SK-N-SH treated with all-trans-retinoic acid at 6 μM for 48 hours (cell line): ENCODE data around the gene DNAI4.

Experiments
- CREB5 ChIP-seq: fragments of 250-450 bp; sonication (Bioruptor Pico); IDR thresholded peaks from 2 replicates; pipeline ENCODE4 v1.5.1; 2020; ENCODE audit warnings: low read depth, mild to moderate bottlenecking, moderate library complexity
- GLIS3 ChIP-seq: fragments of 250-450 bp; sonication (Bioruptor Pico); IDR thresholded peaks from 2 replicates; pipeline ENCODE4 v1.5.0; 2020; ENCODE audit warnings: mild to moderate bottlenecking, moderate library complexity
- PATZ1 ChIP-seq: fragments of 250-450 bp; sonication (Bioruptor Pico); IDR thresholded peaks from 2 replicates; pipeline ENCODE4 v1.8.0; 2020; ENCODE audit warnings: mild to moderate bottlenecking, moderate library complexity, borderline replicate concordance
- RARB ChIP-seq: fragments of 250-450 bp; sonication (Bioruptor Pico); IDR thresholded peaks from 2 replicates; pipeline ENCODE4 v1.8.0; 2021; ENCODE audit warnings: mild to moderate bottlenecking, moderate library complexity
- TCF4 ChIP-seq: fragments of 250-450 bp; sonication (Bioruptor Pico); IDR thresholded peaks from 2 replicates; pipeline ENCODE4 v1.8.0; 2021; ENCODE audit warnings: mild to moderate bottlenecking, moderate library complexity, borderline replicate concordance
- ZFP3 ChIP-seq: fragments of 250-450 bp; sonication (Bioruptor Pico); IDR thresholded peaks from 2 replicates; pipeline ENCODE4 v1.5.0; 2020; ENCODE audit warnings: mild to moderate bottlenecking, moderate library complexity
- ZFP30 ChIP-seq: fragments of 450-650 bp; formaldehyde crosslinking; IDR thresholded peaks from 2 replicates; pipeline ENCODE4 v1.5.0; 2022; ENCODE audit warnings: mild to moderate bottlenecking, moderate library complexity
- ZNF8 ChIP-seq: fragments of 450-650 bp; formaldehyde crosslinking; IDR thresholded peaks from 2 replicates; pipeline ENCODE4 v1.5.0; 2020; ENCODE audit warnings: mild to moderate bottlenecking, moderate library complexity

GRCh38 chr1:66873111-66873510 lies 51.5 kb downstream of the DNAI4 start:
- TF ChIP-seq ZFP30 (no peak), PATZ1 (CRISPR knock-in tag) (no peak), TCF4 (CRISPR knock-in tag) (no peak), GLIS3 (CRISPR knock-in tag) (no peak), CREB5 (no peak), RARB (CRISPR knock-in tag) (no peak), ZFP3 (CRISPR knock-in tag) (no peak), ZNF8 (CRISPR knock-in tag) (no peak)
